SK-N-SH (cell line): ENCODE measurements around the gene TBRG4. TPM values are rescaled to one million over a fixed set of nuclear protein-coding genes. Genes with fewer than 3 reads are reported as not detected.

Source experiments
- CTCF ChIA-PET: fragments of 300-600, 350-600 bp; formaldehyde crosslinking; extraction: SDS; loops from one replicate; lab custom pipeline; 2021; lab: Yijun Ruan, JAX
- POLR2A ChIA-PET: fragments of 350-600 bp; sonication (Branson Sonifier 250); formaldehyde crosslinking; extraction: SDS; loops from one replicate; lab custom pipeline; 2020; ENCODE audit warnings: antibody characterized with exemption, inconsistent platforms; lab: Yijun Ruan, JAX
- DNase-seq: peaks from one replicate; pipeline ENCODE4 v3.0.0; 2012
- H2AFZ ChIP-seq: fragments of 200-600 bp; sonication (generic); 2 replicates; pipeline ENCODE4 v1.8.1; 2016; ENCODE audit warnings: antibody characterized with exemption, mild to moderate bottlenecking, low read depth
- H3F3A ChIP-seq: fragments of 200-600 bp; sonication (generic); replicated peaks from 2 replicates; pipeline ENCODE3; 2016; ENCODE audit warnings: antibody characterized with exemption, mild to moderate bottlenecking; ENCODE audit not compliant: insufficient read depth
- H3K27ac ChIP-seq, 2 experiments: fragments of 200-500 bp in 1 of 2; fragments of 200-600 bp in 1 of 2; sonication (Bioruptor generic) in 1 of 2; sonication (generic), shearing (Covaris generic) in 1 of 2; 2 replicates each; pipeline versions ENCODE4 v1.5.1 to v1.6.1; 2014 to 2016; ENCODE audit warnings: low read depth in 2 of 2, inconsistent platforms in 1 of 2, low read length in 1 of 2, mild to moderate bottlenecking in 1 of 2, mixed read lengths in 1 of 2
- H3K27me3 ChIP-seq: fragments of 200-600 bp; sonication (generic), shearing (Covaris generic); 2 replicates; pipeline ENCODE4 v1.6.1; 2016; ENCODE audit warnings: mixed run types; ENCODE audit not compliant: insufficient read depth
- H3K36me3 ChIP-seq, 2 experiments: fragments of 200-500 bp in 1 of 2; fragments of 200-600 bp in 1 of 2; sonication (Bioruptor generic) in 1 of 2; sonication (generic) in 1 of 2; replicated peaks in 1 of 2; 2 replicates each; pipeline versions ENCODE3 to v1.5.1; 2014 to 2016; ENCODE audit warnings: low read length in 1 of 2, mild to moderate bottlenecking in 1 of 2; ENCODE audit not compliant: insufficient read depth in 2 of 2, control insufficient read depth in 1 of 2
- H3K4me1 ChIP-seq, 2 experiments: fragments of 200-500 bp in 1 of 2; fragments of 200-600 bp in 1 of 2; sonication (Bioruptor generic) in 1 of 2; sonication (generic), shearing (Covaris generic) in 1 of 2; 2 replicates each; pipeline versions ENCODE4 v1.5.1 to v1.6.1; 2014 to 2016; ENCODE audit warnings: low read depth in 1 of 2, low read length in 1 of 2, mixed run types in 1 of 2; ENCODE audit not compliant: insufficient read depth in 2 of 2, control insufficient read depth in 1 of 2
- H3K4me2 ChIP-seq: fragments of 200-600 bp; sonication (generic), shearing (Covaris generic); 2 replicates; pipeline ENCODE4 v1.6.1; 2017; ENCODE audit warnings: mixed run types
- H3K4me3 ChIP-seq, 2 experiments: fragments of 200-500 bp in 1 of 2; fragments of 200-600 bp in 1 of 2; sonication (Bioruptor generic) in 1 of 2; sonication (generic), shearing (Covaris generic) in 1 of 2; 2 replicates each; pipeline versions ENCODE4 v1.5.1 to v1.8.1; 2014 to 2016; ENCODE audit warnings: low read depth in 2 of 2, inconsistent platforms in 1 of 2, low read length in 1 of 2, mild to moderate bottlenecking in 1 of 2, mixed read lengths in 1 of 2, moderate library complexity in 1 of 2
- H3K79me2 ChIP-seq: fragments of 200-600 bp; sonication (generic); 2 replicates; pipeline ENCODE4 v1.8.1; 2017; ENCODE audit warnings: mild to moderate bottlenecking; ENCODE audit not compliant: insufficient read depth
- H3K9ac ChIP-seq: fragments of 200-600 bp; sonication (generic); 2 replicates; pipeline ENCODE4 v1.6.1; 2017; ENCODE audit warnings: mixed run types
- H3K9me2 ChIP-seq: fragments of 200-600 bp; sonication (generic); 2 replicates; pipeline ENCODE4 v1.6.1; 2017; ENCODE audit warnings: mixed run types
- H3K9me3 ChIP-seq: fragments of 200-600 bp; sonication (generic); 2 replicates; pipeline ENCODE4 v1.6.1; 2017; ENCODE audit warnings: mixed run types, mild to moderate bottlenecking, moderate library complexity
- H4K20me1 ChIP-seq: fragments of 200-600 bp; sonication (generic); 2 replicates; pipeline ENCODE4 v1.6.1; 2017; ENCODE audit warnings: mild to moderate bottlenecking, mixed run types; ENCODE audit not compliant: insufficient read depth
- CHD2 ChIP-seq: fragments of 150-350 bp; IDR thresholded peaks from 2 replicates; pipeline ENCODE4 v1.6.1; 2018; ENCODE audit warnings: low read length; ENCODE audit not compliant: partially characterized antibody
- CTCF ChIP-seq: fragments of 200-600 bp; sonication (generic); IDR thresholded peaks from 2 replicates; pipeline ENCODE4 v1.6.1; 2017; ENCODE audit warnings: antibody characterized with exemption, mild to moderate bottlenecking, moderate library complexity
- ELF1 ChIP-seq: IDR thresholded peaks from 2 replicates; pipeline ENCODE4 v1.4.0; 2012
- EZH2phosphoT487 ChIP-seq: fragments of 200-600 bp; sonication (generic); IDR thresholded peaks from 2 replicates; pipeline ENCODE4 v1.6.1; 2017; ENCODE audit warnings: low read depth, mixed run types, mild to moderate bottlenecking, antibody characterized with exemption, moderate library complexity, borderline replicate concordance
- FOSL2 ChIP-seq: IDR thresholded peaks from 2 replicates; pipeline ENCODE4 v1.4.0; 2012; ENCODE audit warnings: low read depth, mild to moderate bottlenecking, moderate library complexity, borderline replicate concordance
- FOXJ3 ChIP-seq: sonication (generic); formaldehyde crosslinking; IDR thresholded peaks from 2 replicates; pipeline ENCODE4 v1.5.1; 2020; ENCODE audit warnings: mild to moderate bottlenecking, missing genetic modification reagents
- FOXM1 ChIP-seq: IDR thresholded peaks from 2 replicates; pipeline ENCODE4 v1.4.0; 2012; ENCODE audit warnings: low read depth, mild to moderate bottlenecking
- MEF2A ChIP-seq: IDR thresholded peaks from 2 replicates; pipeline ENCODE4 v1.4.0; 2012; ENCODE audit warnings: low read depth, borderline replicate concordance
- NFIC ChIP-seq: IDR thresholded peaks from 2 replicates; pipeline ENCODE4 v1.4.0; 2012; ENCODE audit warnings: borderline replicate concordance
- RAD21 ChIP-seq: IDR thresholded peaks from 2 replicates; pipeline ENCODE4 v1.6.1; 2012; ENCODE audit warnings: mild to moderate bottlenecking, low read length
- RXRA ChIP-seq: IDR thresholded peaks from 2 replicates; pipeline ENCODE4 v1.4.0; 2012; ENCODE audit warnings: low read depth, mild to moderate bottlenecking, borderline replicate concordance
- SIN3A ChIP-seq: IDR thresholded peaks from 2 replicates; pipeline ENCODE4 v1.6.1; 2012; ENCODE audit warnings: low read depth, mild to moderate bottlenecking, low read length, moderate library complexity, borderline replicate concordance
- TAF1 ChIP-seq: IDR thresholded peaks from 2 replicates; pipeline ENCODE4 v1.6.1; 2012; ENCODE audit warnings: low read depth, mild to moderate bottlenecking, low read length, moderate library complexity, borderline replicate concordance
- TCF12 ChIP-seq: IDR thresholded peaks from 2 replicates; pipeline ENCODE4 v1.4.0; 2012
- TEAD4 ChIP-seq: IDR thresholded peaks from 2 replicates; pipeline ENCODE4 v1.4.0; 2012; ENCODE audit warnings: mild to moderate bottlenecking, borderline replicate concordance; ENCODE audit not compliant: insufficient read depth
- ZBTB33 ChIP-seq: IDR thresholded peaks from 2 replicates; pipeline ENCODE4 v1.4.0; 2012; ENCODE audit warnings: low read depth, borderline replicate concordance
- WGBS: methylation state at CpG from one replicate; pipeline ENCODE4 v1.1.6; 2017; ENCODE audit warnings: low lambda C conversion rate; 5-methylcytosine and 5-hydroxymethylcytosine counted together
- polyA plus RNA-seq, 3 experiments: library from polyadenylated mRNA; depleted of rRNA; stranded (reverse); fragments of >200 nt; gene quantifications; 2 replicates each; pipeline ENCODE4 v1.2.3, GENCODE V29; 2012
- TF ChIP-seq, protein P1 (sequence below): IDR thresholded peaks from 2 replicates; pipeline ENCODE4; 2012
- TF ChIP-seq, protein P2 (sequence below): IDR thresholded peaks from 2 replicates; pipeline ENCODE4 v1.6.1; 2012; ENCODE audit warnings: mild to moderate bottlenecking, low read depth, low read length, moderate library complexity

TBRG4 gene
- polyA plus RNA-seq, 1 of the 3 experiments (the other 2 are of a cell fraction), result 76.2 TPM

- H3K36me3 ChIP-seq, result peaks cover 10 to 54% of the 10 kb centered on the region in 2 experiments
- ChIA-PET POLR2A (no interaction called here), CTCF (interaction anchor here (0.6 to 6.6 kb wide), 3 partner anchors 36 to 200 kb away, joined by 3 to 36 read pairs (median 3); partner anchors contain the start of gene TBRG4)
- no peak overlapping the region for H3K9ac ChIP-seq
- no peak overlapping the region for H3K4me2 ChIP-seq
- no peak overlapping the region for H2AFZ ChIP-seq
- WGBS, result 96% methylated on average over 20 of the region's 35 CpGs
- peaks cover 0 to 40% of the 10 kb centered on the region in 2 experiments; a peak in 1 of 4 replicates for H3K4me1 ChIP-seq
- no peaks in the 10 kb centered on the region for H3K27me3 ChIP-seq
- H3K27ac ChIP-seq, result peak overlapping the region in 1 of 2 experiments; percentile 18; a peak in 1 of 4 replicates
- no peak overlapping the region for H3K4me3 ChIP-seq
- peaks cover 3% of the 10 kb centered on the region for H3F3A ChIP-seq
- no peaks in the 10 kb centered on the region for H3K9me2 ChIP-seq
- TF ChIP-seq TAF1 (no peak), TCF12 (no peak), RXRA (no peak), SIN3A (no peak), CHD2 (no peak)
- H3K9me3 ChIP-seq, result no peaks in the 10 kb centered on the region
- H3K79me2 ChIP-seq, result 0 out of 2 replicates have a peak, but pooled peaks cover 3% of the 10 kb centered on the region
- no peaks in the 10 kb centered on the region for H4K20me1 ChIP-seq
- DNase-seq, result no peak
These were observed 35.4 kb downstream of the TBRG4 start for GRCh38 chr7:45075871-45076796.

DNA sequence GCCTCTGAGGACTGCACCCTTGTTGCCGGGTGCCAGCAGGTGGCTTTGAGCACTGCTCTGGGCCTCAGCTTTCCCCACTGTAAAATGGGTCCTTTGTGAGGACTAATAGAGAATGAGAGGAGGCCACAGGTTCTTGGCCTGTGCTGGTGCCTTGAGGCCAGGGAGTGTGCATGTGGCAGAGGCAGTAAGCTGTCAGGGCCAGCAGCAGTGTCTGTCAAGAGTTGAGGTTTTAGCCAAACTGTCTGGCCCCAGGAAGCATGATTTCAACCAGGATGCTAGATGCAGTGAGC is 36.2 kb downstream of the TBRG4 start:
- 100% methylated on average over 1 of the region's 1 CpG for WGBS
- CTCF ChIA-PET, result interaction anchor here (0.6 to 6.6 kb wide), 3 partner anchors 36 to 200 kb away, joined by 3 to 36 read pairs (median 3); partner anchors contain the start of gene TBRG4
- TF ChIP-seq TEAD4 (no peak), NFIC (no peak), TAF1 (no peak), MEF2A (no peak), FOSL2 (no peak), CTCF (no peak), ZBTB33 (no peak), RAD21 (no peak), ELF1 (no peak), FOXJ3 (CRISPR knock-in tag) (no peak), EZH2phosphoT487 (no peak), FOXM1 (no peak)
- TF ChIP-seq, protein P1, sequence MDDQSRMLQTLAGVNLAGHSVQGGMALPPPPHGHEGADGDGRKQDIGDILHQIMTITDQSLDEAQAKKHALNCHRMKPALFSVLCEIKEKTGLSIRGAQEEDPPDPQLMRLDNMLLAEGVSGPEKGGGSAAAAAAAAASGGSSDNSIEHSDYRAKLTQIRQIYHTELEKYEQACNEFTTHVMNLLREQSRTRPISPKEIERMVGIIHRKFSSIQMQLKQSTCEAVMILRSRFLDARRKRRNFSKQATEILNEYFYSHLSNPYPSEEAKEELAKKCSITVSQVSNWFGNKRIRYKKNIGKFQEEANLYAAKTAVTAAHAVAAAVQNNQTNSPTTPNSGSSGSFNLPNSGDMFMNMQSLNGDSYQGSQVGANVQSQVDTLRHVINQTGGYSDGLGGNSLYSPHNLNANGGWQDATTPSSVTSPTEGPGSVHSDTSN, result no peak
- TF ChIP-seq, protein P2, sequence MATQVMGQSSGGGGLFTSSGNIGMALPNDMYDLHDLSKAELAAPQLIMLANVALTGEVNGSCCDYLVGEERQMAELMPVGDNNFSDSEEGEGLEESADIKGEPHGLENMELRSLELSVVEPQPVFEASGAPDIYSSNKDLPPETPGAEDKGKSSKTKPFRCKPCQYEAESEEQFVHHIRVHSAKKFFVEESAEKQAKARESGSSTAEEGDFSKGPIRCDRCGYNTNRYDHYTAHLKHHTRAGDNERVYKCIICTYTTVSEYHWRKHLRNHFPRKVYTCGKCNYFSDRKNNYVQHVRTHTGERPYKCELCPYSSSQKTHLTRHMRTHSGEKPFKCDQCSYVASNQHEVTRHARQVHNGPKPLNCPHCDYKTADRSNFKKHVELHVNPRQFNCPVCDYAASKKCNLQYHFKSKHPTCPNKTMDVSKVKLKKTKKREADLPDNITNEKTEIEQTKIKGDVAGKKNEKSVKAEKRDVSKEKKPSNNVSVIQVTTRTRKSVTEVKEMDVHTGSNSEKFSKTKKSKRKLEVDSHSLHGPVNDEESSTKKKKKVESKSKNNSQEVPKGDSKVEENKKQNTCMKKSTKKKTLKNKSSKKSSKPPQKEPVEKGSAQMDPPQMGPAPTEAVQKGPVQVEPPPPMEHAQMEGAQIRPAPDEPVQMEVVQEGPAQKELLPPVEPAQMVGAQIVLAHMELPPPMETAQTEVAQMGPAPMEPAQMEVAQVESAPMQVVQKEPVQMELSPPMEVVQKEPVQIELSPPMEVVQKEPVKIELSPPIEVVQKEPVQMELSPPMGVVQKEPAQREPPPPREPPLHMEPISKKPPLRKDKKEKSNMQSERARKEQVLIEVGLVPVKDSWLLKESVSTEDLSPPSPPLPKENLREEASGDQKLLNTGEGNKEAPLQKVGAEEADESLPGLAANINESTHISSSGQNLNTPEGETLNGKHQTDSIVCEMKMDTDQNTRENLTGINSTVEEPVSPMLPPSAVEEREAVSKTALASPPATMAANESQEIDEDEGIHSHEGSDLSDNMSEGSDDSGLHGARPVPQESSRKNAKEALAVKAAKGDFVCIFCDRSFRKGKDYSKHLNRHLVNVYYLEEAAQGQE, result no peak

More for the DNA sequence above, 36.2 kb downstream of the TBRG4 start:
- no peaks in the 10 kb centered on the region for H3K27me3 ChIP-seq
- H3K79me2 ChIP-seq, result 0 out of 2 replicates have a peak, but pooled peaks cover 3% of the 10 kb centered on the region
- no peaks in the 10 kb centered on the region for H4K20me1 ChIP-seq
- H3K4me1 ChIP-seq, result peaks cover 0 to 40% of the 10 kb centered on the region in 2 experiments; a peak in 1 of 4 replicates
- no peaks in the 10 kb centered on the region for H3K9me3 ChIP-seq
- peaks cover 14 to 53% of the 10 kb centered on the region in 2 experiments for H3K36me3 ChIP-seq
- H2AFZ ChIP-seq, result no peak overlapping the region
- H3K27ac ChIP-seq, result peak overlapping the region in 1 of 2 experiments; percentile 11; a peak in 1 of 4 replicates
- H3K4me2 ChIP-seq, result no peak overlapping the region
- DNase-seq, result no peak
- H3F3A ChIP-seq, result peaks cover 3% of the 10 kb centered on the region
- H3K4me3 ChIP-seq, result no peak overlapping the region
- no peaks in the 10 kb centered on the region for H3K9me2 ChIP-seq
- POLR2A ChIA-PET, result no interaction called here
- no peak overlapping the region for H3K9ac ChIP-seq
